GM12878 (cell line): ENCODE results near the gene MAZ. TPM values are rescaled to one million over a fixed set of nuclear protein-coding genes. Genes with fewer than 3 reads are reported as not detected.

Experiments used
- ATF7 ChIP-seq: fragments of 450-650 bp; IDR thresholded peaks from 2 replicates; pipeline ENCODE4 v1.6.1; 2016; ENCODE audit warnings: low read depth, mild to moderate bottlenecking
- BCL11A ChIP-seq: IDR thresholded peaks from 2 replicates; pipeline ENCODE4 v1.6.1; 2011; ENCODE audit warnings: low read depth, low read length
- CEBPB ChIP-seq, 2 experiments: fragments of 150-350 bp in 1 of 2; IDR thresholded peaks; 2 replicates each; pipeline ENCODE4 v1.6.1; 2012 to 2014; ENCODE audit warnings: low read depth in 2 of 2, low read length in 2 of 2, borderline replicate concordance in 1 of 2, inconsistent platforms in 1 of 2
- CREM ChIP-seq: IDR thresholded peaks from 2 replicates; pipeline ENCODE4 v1.6.1; 2014; ENCODE audit warnings: antibody characterized with exemption, low read depth
- ESRRA ChIP-seq: IDR thresholded peaks from 2 replicates; pipeline ENCODE4 v1.6.1; 2012; ENCODE audit warnings: mild to moderate bottlenecking, low read length, improper control_type of control experiment
- GATAD2B ChIP-seq: fragments of 450-650 bp; conservative IDR thresholded peaks from 2 replicates; pipeline ENCODE4 v1.6.1; 2017; ENCODE audit warnings: low read depth, mild to moderate bottlenecking, moderate library complexity
- IKZF1 ChIP-seq: fragments of 450-650 bp; conservative IDR thresholded peaks from 2 replicates; pipeline ENCODE4 v1.6.1; 2017; ENCODE audit warnings: antibody characterized with exemption, mild to moderate bottlenecking
- MTA3 ChIP-seq: IDR thresholded peaks from 2 replicates; pipeline ENCODE4 v1.6.1; 2012; ENCODE audit warnings: low read length, inconsistent platforms, borderline replicate concordance
- NR2C1 ChIP-seq: fragments of 450-650 bp; IDR thresholded peaks from 2 replicates; pipeline ENCODE4 v1.6.1; 2017; ENCODE audit warnings: antibody characterized with exemption, mild to moderate bottlenecking, moderate library complexity
- NR2C2 ChIP-seq: IDR thresholded peaks from 2 replicates; pipeline ENCODE4 v1.6.1; 2011; ENCODE audit warnings: borderline replicate concordance, low read depth; ENCODE audit not compliant: control insufficient read depth, insufficient read length
- RAD21 ChIP-seq: IDR thresholded peaks from 2 replicates; pipeline ENCODE4 v1.6.1; 2011; ENCODE audit warnings: mild to moderate bottlenecking, low read depth, low read length, moderate library complexity; ENCODE audit not compliant: insufficient read depth
- RFX5 ChIP-seq: IDR thresholded peaks from 2 replicates; pipeline ENCODE4 v1.6.1; 2011; ENCODE audit warnings: low read depth, low read length, improper control_type of control experiment
- RUNX3 ChIP-seq: IDR thresholded peaks from 2 replicates; pipeline ENCODE4 v1.6.1; 2012; ENCODE audit warnings: low read length, inconsistent platforms
- SMAD5 ChIP-seq: IDR thresholded peaks from 2 replicates; pipeline ENCODE4 v1.6.1; 2016; ENCODE audit warnings: antibody characterized with exemption, low read depth
- SREBF1 ChIP-seq: IDR thresholded peaks from 2 replicates; pipeline ENCODE4 v1.6.1; 2012; ENCODE audit warnings: mild to moderate bottlenecking, low read length
- TBL1XR1 ChIP-seq: IDR thresholded peaks from 2 replicates; pipeline ENCODE4 v1.6.1; 2012; ENCODE audit warnings: low read depth, low read length, improper control_type of control experiment
- TCF12 ChIP-seq: IDR thresholded peaks from 2 replicates; pipeline ENCODE4 v1.6.1; 2011; ENCODE audit warnings: low read depth, mild to moderate bottlenecking, low read length
- YBX1 ChIP-seq: fragments of 450-650 bp; IDR thresholded peaks from 2 replicates; pipeline ENCODE4 v1.6.1; 2016; ENCODE audit warnings: antibody characterized with exemption
- YY1 ChIP-seq: IDR thresholded peaks from 2 replicates; pipeline ENCODE4 v1.6.1; 2011; ENCODE audit warnings: low read depth, mild to moderate bottlenecking, low read length
- polyA plus RNA-seq, 11 experiments: library from polyadenylated mRNA; depleted of rRNA in 4 of 11; unstranded in 6 of 11; stranded (reverse) in 5 of 11; fragments of >200 nt; fragmentation: Nextera tagmentation in 4 of 11; fragmentation: Illumina TruSeq in 1 of 11; extraction: Ambion mirVana in 4 of 11; extraction: Trizol in 1 of 11; gene quantifications; 1 replicate in 1 of 11; 2 replicates in 10 of 11; pipeline versions ENCODE4 v1.2.1 to v1.2.3, GENCODE V29; 2011 to 2016; ENCODE audit warnings: inconsistent platforms in 2 of 11, missing spikeins in 2 of 11, low read depth in 1 of 11
- total RNA-seq, 4 experiments: library from RNA; depleted of rRNA in 3 of 4; stranded (reverse); fragments of >200 nt in 3 of 4; fragmentation: Illumina TruSeq in 1 of 4; extraction: Trizol in 1 of 4; gene quantifications; 2 replicates each; pipeline versions ENCODE4 v1.2.1 to v1.2.3, GENCODE V29; 2013 to 2021
- TF ChIP-seq, protein P1 (sequence below): fragments of 450-650 bp; IDR thresholded peaks from 2 replicates; pipeline ENCODE4 v1.6.1; 2016; ENCODE audit warnings: mild to moderate bottlenecking
- TF ChIP-seq, protein P2 (sequence below), 3 experiments: IDR thresholded peaks in 2 of 3; conservative IDR thresholded peaks in 1 of 3; 2 replicates each; pipeline ENCODE4 v1.5.1; 2011; ENCODE audit warnings: low read depth in 3 of 3, low read length in 3 of 3, mild to moderate bottlenecking in 3 of 3, control low read depth in 2 of 3, moderate library complexity in 2 of 3, inconsistent platforms in 1 of 3, mixed read lengths in 1 of 3; ENCODE audit not compliant: control insufficient read depth in 2 of 3, insufficient read depth in 1 of 3; ENCODE audit errors: extremely low read depth in 1 of 3
- TF ChIP-seq, protein P3 (sequence below): fragments of 450-650 bp; IDR thresholded peaks from 2 replicates; pipeline ENCODE4 v1.6.1; 2018; ENCODE audit warnings: mild to moderate bottlenecking, low read depth, moderate library complexity; ENCODE audit not compliant: partially characterized antibody
- TF ChIP-seq, protein P4 (sequence below): IDR thresholded peaks from 2 replicates; pipeline ENCODE4 v1.6.1; 2011; ENCODE audit warnings: mild to moderate bottlenecking, low read depth, low read length, moderate library complexity; ENCODE audit not compliant: insufficient replicate concordance
- TF ChIP-seq, protein P5 (sequence below): IDR thresholded peaks from 2 replicates; pipeline ENCODE4 v1.6.1; 2012; ENCODE audit warnings: low read depth, low read length, improper control_type of control experiment

MAZ gene
- total and polyA plus RNA-seq, 10 of the 15 experiments (the other 5 are each of a cell fraction or from before 2014, with no cell fraction given), result 23.9 to 309 (median 116) TPM

DNA sequence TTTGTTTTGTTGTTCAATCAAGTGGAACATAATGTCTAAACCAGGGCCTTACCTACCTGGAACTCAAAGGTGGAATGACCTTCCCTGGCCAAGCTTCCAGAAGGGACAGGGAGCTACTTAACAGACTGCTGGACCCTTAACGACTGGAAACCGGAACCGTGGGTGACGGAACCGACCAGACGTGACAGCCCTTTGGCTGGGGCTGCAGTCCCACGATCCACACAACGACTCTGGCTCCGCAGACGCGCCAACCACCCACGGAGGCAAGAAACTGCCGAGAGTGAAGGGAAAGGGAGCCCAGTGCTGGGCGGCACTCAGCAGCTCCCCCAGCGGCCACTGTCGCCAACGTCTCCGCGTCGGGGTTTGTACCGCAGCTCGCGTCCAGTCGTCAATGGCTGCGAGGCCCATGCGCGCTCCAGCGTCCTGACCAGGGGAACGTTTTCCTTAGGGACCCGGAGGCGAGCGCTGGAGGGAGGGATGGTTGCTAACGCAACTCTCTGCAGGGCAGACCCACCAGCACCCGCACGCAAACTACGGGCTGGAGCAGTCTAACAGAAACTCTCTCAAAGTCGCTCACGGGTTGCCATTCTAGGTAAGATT is 21.3 kb upstream of the MAZ start (continued):
- TF ChIP-seq SREBF1 (no peak), RUNX3 (no peak; the same call in 1 of the 2 replicates), SMAD5 (no peak), YY1 (peak; percentile 85), GATAD2B (0 out of 2 replicates have a peak, but pooled peaks have one; percentile 20), YBX1 (no peak), CREM (peak; percentile 49; the same call in 1 of the 2 replicates), ESRRA (no peak), TCF12 (no peak), ATF7 (no peak), CEBPB (IDR thresholded peaks at IDR 0.05; ENCODE audit: borderline replicate concordance in 1 of 2, low read depth in 2 of 2, low read length in 2 of 2) (no peak), TBL1XR1 (no peak), MTA3 (no peak), NR2C2 (no peak), IKZF1 (peak; percentile 48; the same call in 1 of the 2 replicates), RFX5 (no peak), RAD21 (peak; percentile 60), NR2C1 (no peak), BCL11A (no peak)
- TF ChIP-seq, protein P1, sequence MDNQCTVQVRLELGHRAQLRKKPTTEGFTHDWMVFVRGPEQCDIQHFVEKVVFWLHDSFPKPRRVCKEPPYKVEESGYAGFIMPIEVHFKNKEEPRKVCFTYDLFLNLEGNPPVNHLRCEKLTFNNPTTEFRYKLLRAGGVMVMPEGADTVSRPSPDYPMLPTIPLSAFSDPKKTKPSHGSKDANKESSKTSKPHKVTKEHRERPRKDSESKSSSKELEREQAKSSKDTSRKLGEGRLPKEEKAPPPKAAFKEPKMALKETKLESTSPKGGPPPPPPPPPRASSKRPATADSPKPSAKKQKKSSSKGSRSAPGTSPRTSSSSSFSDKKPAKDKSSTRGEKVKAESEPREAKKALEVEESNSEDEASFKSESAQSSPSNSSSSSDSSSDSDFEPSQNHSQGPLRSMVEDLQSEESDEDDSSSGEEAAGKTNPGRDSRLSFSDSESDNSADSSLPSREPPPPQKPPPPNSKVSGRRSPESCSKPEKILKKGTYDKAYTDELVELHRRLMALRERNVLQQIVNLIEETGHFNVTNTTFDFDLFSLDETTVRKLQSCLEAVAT, result no peak
- TF ChIP-seq, protein P2, sequence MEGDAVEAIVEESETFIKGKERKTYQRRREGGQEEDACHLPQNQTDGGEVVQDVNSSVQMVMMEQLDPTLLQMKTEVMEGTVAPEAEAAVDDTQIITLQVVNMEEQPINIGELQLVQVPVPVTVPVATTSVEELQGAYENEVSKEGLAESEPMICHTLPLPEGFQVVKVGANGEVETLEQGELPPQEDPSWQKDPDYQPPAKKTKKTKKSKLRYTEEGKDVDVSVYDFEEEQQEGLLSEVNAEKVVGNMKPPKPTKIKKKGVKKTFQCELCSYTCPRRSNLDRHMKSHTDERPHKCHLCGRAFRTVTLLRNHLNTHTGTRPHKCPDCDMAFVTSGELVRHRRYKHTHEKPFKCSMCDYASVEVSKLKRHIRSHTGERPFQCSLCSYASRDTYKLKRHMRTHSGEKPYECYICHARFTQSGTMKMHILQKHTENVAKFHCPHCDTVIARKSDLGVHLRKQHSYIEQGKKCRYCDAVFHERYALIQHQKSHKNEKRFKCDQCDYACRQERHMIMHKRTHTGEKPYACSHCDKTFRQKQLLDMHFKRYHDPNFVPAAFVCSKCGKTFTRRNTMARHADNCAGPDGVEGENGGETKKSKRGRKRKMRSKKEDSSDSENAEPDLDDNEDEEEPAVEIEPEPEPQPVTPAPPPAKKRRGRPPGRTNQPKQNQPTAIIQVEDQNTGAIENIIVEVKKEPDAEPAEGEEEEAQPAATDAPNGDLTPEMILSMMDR (IDR thresholded peaks at IDR 0.05 in 2 of 3, conservative IDR thresholded peaks at IDR 0.05 in 1 of 3; ENCODE audit: control insufficient read depth in 2 of 3, extremely low read depth in 1 of 3, insufficient read depth in 1 of 3, low read depth in 3 of 3, low read length in 3 of 3), result peak; percentile 63 to 84 (median 82)
- TF ChIP-seq, protein P3, sequence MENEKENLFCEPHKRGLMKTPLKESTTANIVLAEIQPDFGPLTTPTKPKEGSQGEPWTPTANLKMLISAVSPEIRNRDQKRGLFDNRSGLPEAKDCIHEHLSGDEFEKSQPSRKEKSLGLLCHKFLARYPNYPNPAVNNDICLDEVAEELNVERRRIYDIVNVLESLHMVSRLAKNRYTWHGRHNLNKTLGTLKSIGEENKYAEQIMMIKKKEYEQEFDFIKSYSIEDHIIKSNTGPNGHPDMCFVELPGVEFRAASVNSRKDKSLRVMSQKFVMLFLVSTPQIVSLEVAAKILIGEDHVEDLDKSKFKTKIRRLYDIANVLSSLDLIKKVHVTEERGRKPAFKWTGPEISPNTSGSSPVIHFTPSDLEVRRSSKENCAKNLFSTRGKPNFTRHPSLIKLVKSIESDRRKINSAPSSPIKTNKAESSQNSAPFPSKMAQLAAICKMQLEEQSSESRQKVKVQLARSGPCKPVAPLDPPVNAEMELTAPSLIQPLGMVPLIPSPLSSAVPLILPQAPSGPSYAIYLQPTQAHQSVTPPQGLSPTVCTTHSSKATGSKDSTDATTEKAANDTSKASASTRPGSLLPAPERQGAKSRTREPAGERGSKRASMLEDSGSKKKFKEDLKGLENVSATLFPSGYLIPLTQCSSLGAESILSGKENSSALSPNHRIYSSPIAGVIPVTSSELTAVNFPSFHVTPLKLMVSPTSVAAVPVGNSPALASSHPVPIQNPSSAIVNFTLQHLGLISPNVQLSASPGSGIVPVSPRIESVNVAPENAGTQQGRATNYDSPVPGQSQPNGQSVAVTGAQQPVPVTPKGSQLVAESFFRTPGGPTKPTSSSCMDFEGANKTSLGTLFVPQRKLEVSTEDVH, result no peak
- TF ChIP-seq, protein P4, sequence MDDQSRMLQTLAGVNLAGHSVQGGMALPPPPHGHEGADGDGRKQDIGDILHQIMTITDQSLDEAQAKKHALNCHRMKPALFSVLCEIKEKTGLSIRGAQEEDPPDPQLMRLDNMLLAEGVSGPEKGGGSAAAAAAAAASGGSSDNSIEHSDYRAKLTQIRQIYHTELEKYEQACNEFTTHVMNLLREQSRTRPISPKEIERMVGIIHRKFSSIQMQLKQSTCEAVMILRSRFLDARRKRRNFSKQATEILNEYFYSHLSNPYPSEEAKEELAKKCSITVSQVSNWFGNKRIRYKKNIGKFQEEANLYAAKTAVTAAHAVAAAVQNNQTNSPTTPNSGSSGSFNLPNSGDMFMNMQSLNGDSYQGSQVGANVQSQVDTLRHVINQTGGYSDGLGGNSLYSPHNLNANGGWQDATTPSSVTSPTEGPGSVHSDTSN, result no peak
- TF ChIP-seq, protein P5, sequence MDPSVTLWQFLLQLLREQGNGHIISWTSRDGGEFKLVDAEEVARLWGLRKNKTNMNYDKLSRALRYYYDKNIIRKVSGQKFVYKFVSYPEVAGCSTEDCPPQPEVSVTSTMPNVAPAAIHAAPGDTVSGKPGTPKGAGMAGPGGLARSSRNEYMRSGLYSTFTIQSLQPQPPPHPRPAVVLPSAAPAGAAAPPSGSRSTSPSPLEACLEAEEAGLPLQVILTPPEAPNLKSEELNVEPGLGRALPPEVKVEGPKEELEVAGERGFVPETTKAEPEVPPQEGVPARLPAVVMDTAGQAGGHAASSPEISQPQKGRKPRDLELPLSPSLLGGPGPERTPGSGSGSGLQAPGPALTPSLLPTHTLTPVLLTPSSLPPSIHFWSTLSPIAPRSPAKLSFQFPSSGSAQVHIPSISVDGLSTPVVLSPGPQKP, result no peak
